ENCODE data around the gene TAS2R42.

The TAS2R42 gene

GRCh38 chr12:11178250-11178649, 8.5 kb downstream of the TAS2R42 start:
- Histone ChIP-seq H3K27ac (no peak overlapping the region), H3K79me2 (ENCODE audit: insufficient read depth, low read depth) (peaks cover 12% of the 10 kb centered on the region; the same call in 1 of the 2 replicates), H4K20me1 (ENCODE audit: insufficient read depth) (no peaks in the 10 kb centered on the region), H3K36me3 (ENCODE audit: insufficient read depth) (no peaks in the 10 kb centered on the region), H2AFZ (ENCODE audit: low read depth) (no peak overlapping the region), H3K9ac (no peak overlapping the region), H3K4me3 (IDR thresholded peaks at IDR 0.05; ENCODE audit: insufficient read depth, low read depth, low read length) (no peak overlapping the region), H3K4me2 (no peak overlapping the region), H3K27me3 (ENCODE audit: insufficient read depth, low read depth) (no peaks in the 10 kb centered on the region), H3K4me1 (ENCODE audit: low read depth, poor library complexity, severe bottlenecking) (peaks cover 1% of the 10 kb centered on the region)
- TF ChIP-seq, protein P1, sequence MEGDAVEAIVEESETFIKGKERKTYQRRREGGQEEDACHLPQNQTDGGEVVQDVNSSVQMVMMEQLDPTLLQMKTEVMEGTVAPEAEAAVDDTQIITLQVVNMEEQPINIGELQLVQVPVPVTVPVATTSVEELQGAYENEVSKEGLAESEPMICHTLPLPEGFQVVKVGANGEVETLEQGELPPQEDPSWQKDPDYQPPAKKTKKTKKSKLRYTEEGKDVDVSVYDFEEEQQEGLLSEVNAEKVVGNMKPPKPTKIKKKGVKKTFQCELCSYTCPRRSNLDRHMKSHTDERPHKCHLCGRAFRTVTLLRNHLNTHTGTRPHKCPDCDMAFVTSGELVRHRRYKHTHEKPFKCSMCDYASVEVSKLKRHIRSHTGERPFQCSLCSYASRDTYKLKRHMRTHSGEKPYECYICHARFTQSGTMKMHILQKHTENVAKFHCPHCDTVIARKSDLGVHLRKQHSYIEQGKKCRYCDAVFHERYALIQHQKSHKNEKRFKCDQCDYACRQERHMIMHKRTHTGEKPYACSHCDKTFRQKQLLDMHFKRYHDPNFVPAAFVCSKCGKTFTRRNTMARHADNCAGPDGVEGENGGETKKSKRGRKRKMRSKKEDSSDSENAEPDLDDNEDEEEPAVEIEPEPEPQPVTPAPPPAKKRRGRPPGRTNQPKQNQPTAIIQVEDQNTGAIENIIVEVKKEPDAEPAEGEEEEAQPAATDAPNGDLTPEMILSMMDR (conservative IDR thresholded peaks at IDR 0.05; ENCODE audit: low read depth, low read length): no peak

DNA sequence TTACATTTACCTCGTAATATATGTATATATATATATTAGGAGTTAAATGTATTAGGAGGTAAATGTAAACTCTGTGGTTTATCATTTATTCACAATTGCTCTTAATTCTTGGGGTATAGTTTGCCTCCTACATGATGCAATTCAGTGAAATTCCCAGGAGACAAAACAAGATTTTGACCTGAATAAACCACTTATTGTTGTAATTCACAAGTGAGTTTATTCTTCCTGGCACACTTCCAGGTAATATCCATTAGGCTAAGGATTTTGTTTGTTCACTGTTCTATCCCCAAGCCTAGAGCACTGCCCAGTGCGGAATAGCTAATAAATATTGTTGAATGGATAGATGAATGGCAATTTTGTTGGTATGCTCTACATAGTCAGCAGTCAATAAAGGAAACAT, 12.7 kb downstream of the TAS2R42 start:
- Histone ChIP-seq H3K27ac (no peak overlapping the region), H3K4me2 (no peak overlapping the region), H4K20me1 (ENCODE audit: insufficient read depth) (peaks cover 3% of the 10 kb centered on the region; the same call in 1 of the 2 replicates), H3K79me2 (ENCODE audit: insufficient read depth, low read depth) (peaks cover 47% of the 10 kb centered on the region), H2AFZ (ENCODE audit: low read depth) (no peak overlapping the region), H3K4me3 (IDR thresholded peaks at IDR 0.05; ENCODE audit: insufficient read depth, low read depth, low read length) (no peak overlapping the region), H3K4me1 (ENCODE audit: low read depth, poor library complexity, severe bottlenecking) (peaks cover 13% of the 10 kb centered on the region), H3K36me3 (ENCODE audit: insufficient read depth) (no peaks in the 10 kb centered on the region), H3K27me3 (ENCODE audit: insufficient read depth, low read depth) (no peaks in the 10 kb centered on the region), H3K9ac (no peak overlapping the region)
- TF ChIP-seq, protein P1 (conservative IDR thresholded peaks at IDR 0.05; ENCODE audit: low read depth, low read length): no peak

- H2AFZ ChIP-seq (ENCODE audit: low read depth): peak overlapping the region; percentile 64
- peak overlapping the region; percentile 82 for H3K27ac ChIP-seq
- no peaks in the 10 kb centered on the region for H3K27me3 ChIP-seq (ENCODE audit: insufficient read depth, low read depth)
- H3K4me2 ChIP-seq: peak overlapping the region; percentile 86
- peak overlapping the region; percentile 27 for H3K4me3 ChIP-seq (IDR thresholded peaks at IDR 0.05; ENCODE audit: insufficient read depth, low read depth, low read length)
- peaks cover 13% of the 10 kb centered on the region for H3K4me1 ChIP-seq (ENCODE audit: low read depth, poor library complexity, severe bottlenecking)
- H3K79me2 ChIP-seq (ENCODE audit: insufficient read depth, low read depth): peaks cover 61% of the 10 kb centered on the region
- peak overlapping the region; percentile 60 for H3K9ac ChIP-seq
- TF ChIP-seq, protein P1 (conservative IDR thresholded peaks at IDR 0.05; ENCODE audit: low read depth, low read length): no peak
- H4K20me1 ChIP-seq (ENCODE audit: insufficient read depth): peaks cover 3% of the 10 kb centered on the region; the same call in 1 of the 2 replicates
- H3K36me3 ChIP-seq (ENCODE audit: insufficient read depth): no peaks in the 10 kb centered on the region
Measured at GRCh38 chr12:11171969-11172675, 14.6 kb downstream of the TAS2R42 start.

DNA sequence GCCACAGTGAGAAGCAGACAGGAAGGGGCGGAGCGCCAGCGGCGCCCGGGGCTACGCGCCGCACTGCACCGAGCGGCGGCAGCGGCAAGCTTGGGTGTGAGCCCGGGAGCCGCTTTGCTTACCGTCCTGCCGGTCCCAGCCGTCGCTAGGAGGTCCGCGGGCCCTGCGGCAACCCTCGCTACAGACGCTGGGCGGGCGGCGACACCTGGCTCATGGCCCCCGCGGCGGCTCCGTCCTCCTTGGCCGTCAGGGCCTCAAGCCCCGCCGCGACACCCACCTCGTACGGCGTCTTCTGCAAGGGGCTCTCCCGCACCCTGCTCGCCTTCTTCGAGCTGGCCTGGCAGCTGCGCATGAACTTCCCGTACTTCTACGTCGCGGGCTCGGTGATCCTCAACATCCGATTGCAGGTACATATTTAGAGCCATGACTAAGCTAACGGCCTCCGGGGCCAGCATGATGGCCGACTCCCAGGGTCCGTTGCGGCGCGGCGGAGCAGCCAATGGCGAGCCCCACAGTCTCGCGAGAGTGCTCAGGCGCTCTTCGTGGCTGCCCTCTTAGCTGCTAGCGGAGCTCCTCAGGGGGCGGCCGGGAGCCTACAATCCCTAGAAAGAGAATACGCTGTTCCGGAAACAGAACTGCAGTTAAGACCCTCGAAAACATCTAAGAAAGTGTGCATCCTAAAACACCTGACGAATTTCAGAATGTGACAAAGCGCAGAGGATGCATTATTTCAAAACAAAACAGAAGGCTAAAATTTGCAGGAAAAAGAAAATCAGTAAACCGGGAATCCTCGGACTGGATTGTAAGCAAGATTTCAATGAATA, 15.4 kb downstream of the TAS2R42 start, which contains the start of gene SMIM10L1:
SMIM10L1 (plus strand) TSS at position 50 of the 824 bp plus-strand sequence; CDS start at position 213, 163 bp downstream.
- peak within 1 kb of the TSS; percentile 27 for H3K4me3 ChIP-seq (IDR thresholded peaks at IDR 0.05; ENCODE audit: insufficient read depth, low read depth, low read length)
- H3K27ac ChIP-seq: peak within 1 kb of the TSS; percentile 82
- peak within 1 kb of the TSS; percentile 91 for H3K4me2 ChIP-seq
- no peaks in the 10 kb centered on the region for H3K27me3 ChIP-seq (ENCODE audit: insufficient read depth, low read depth)
- no peaks in the 10 kb centered on the region for H3K36me3 ChIP-seq (ENCODE audit: insufficient read depth)
- peaks cover 66% of the 10 kb centered on the region for H3K79me2 ChIP-seq (ENCODE audit: insufficient read depth, low read depth)
- peaks cover 13% of the 10 kb centered on the region for H3K4me1 ChIP-seq (ENCODE audit: low read depth, poor library complexity, severe bottlenecking)
- H3K9ac ChIP-seq: peak within 1 kb of the TSS; percentile 60
- peak within 1 kb of the TSS; percentile 64 for H2AFZ ChIP-seq (ENCODE audit: low read depth)
- H4K20me1 ChIP-seq (ENCODE audit: insufficient read depth): peaks cover 3% of the 10 kb centered on the region; the same call in 1 of the 2 replicates
- TF ChIP-seq, protein P1 (conservative IDR thresholded peaks at IDR 0.05; ENCODE audit: low read depth, low read length): no peak

All from KMS-11 (cell line).